DOHH2 (cell line): ENCODE results near the gene TMCC1.

ENCODE experiments used
- EZH2phosphoT487 ChIP-seq: fragments of 200-600 bp; sonication (generic); IDR thresholded peaks from 2 replicates; pipeline ENCODE4 v1.6.1; 2017; ENCODE audit warnings: borderline replicate concordance, mild to moderate bottlenecking, antibody characterized with exemption, low read length, moderate library complexity, mixed read lengths
- TF ChIP-seq, protein P1 (sequence below): fragments of 200-600 bp; sonication (generic); IDR thresholded peaks from one replicate; pipeline ENCODE4 v1.5.1; 2014; ENCODE audit warnings: antibody characterized with exemption, mild to moderate bottlenecking, low read depth, low read length; ENCODE audit not compliant: poor library complexity, severe bottlenecking

DNA sequence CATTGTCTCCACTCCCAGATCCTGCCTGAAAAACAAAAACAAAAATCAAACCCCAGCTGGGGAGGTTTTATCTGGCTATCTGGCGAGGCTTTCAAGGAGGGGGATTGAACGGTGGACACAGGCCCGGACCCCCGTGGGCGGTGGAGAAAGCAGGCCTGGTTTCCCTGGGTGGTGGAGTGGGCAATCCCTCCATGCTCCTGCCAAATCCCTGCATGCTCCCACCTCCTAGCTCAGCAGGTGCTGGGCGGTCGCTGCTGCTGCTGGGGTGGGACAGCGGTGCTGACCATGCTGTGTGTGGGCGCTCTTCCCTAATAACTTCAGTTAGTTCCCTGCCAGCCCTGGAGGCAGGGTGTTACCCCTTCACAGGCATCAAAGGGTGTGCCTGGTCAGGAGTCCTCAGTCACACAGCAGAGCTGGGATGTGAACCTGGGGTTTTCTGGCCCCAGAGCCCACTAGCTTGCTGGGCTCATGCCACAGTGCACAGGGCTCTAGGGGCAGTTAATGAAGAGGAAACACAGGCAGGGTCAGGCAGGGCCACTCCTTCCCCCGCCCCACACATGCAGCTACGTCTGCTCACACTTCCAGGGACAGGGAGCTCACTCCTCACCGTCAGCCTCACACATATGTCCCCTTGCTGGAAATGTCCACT is 271.2 kb downstream of the TMCC1 start:
- TF ChIP-seq, protein P1, sequence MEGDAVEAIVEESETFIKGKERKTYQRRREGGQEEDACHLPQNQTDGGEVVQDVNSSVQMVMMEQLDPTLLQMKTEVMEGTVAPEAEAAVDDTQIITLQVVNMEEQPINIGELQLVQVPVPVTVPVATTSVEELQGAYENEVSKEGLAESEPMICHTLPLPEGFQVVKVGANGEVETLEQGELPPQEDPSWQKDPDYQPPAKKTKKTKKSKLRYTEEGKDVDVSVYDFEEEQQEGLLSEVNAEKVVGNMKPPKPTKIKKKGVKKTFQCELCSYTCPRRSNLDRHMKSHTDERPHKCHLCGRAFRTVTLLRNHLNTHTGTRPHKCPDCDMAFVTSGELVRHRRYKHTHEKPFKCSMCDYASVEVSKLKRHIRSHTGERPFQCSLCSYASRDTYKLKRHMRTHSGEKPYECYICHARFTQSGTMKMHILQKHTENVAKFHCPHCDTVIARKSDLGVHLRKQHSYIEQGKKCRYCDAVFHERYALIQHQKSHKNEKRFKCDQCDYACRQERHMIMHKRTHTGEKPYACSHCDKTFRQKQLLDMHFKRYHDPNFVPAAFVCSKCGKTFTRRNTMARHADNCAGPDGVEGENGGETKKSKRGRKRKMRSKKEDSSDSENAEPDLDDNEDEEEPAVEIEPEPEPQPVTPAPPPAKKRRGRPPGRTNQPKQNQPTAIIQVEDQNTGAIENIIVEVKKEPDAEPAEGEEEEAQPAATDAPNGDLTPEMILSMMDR = no peak
- no peak for TF ChIP-seq EZH2phosphoT487
